ENCODE data around the gene ARL13A. TPM values are rescaled to one million over a fixed set of nuclear protein-coding genes. Genes with fewer than 3 reads are reported as not detected.
"Not testable (repeated sequence)": the region's sequence is repeated elsewhere in the genome, so short reads cannot be mapped to it uniquely, and the experiment has no call there.

The ARL13A gene
- total RNA-seq = not detected

- DNase-seq (ENCODE audit: low spot score) = no peak
Observed at GRCh38 chrX:100969408-100969807, at the start of gene ARL13A. Gene ARL13A, plus strand, starts transcription at chrX:100969708. Its CDS starts 3,982 bp downstream, at chrX:100973690.

- no peak for DNase-seq (ENCODE audit: low spot score)
Observed at GRCh38 chrX:100924375-100924774, 45.1 kb upstream of the ARL13A start.

GRCh38 chrX:100926453-100926852 is 43.1 kb upstream of the ARL13A start:
- no peak for DNase-seq (ENCODE audit: low spot score)

GRCh38 chrX:100928660-100929613 is 40.6 kb upstream of the ARL13A start, which contains the start of gene XKRX:
Gene XKRX, minus strand, starts transcription at chrX:100928917. Its CDS starts 613 bp downstream, at chrX:100928304.
- peak; percentile 20 for DNase-seq (ENCODE audit: low spot score)

GRCh38 chrX:100931218-100931924 is 38.1 kb upstream of the ARL13A start:
- no peak for DNase-seq (ENCODE audit: low spot score)

- no peak for DNase-seq (ENCODE audit: low spot score)
Observed at GRCh38 chrX:100931925-100932285, 37.6 kb upstream of the ARL13A start.

- no peak for DNase-seq (ENCODE audit: low spot score)
Observed at GRCh38 chrX:100935767-100936166, 33.7 kb upstream of the ARL13A start.

- DNase-seq (ENCODE audit: low spot score) = no peak
Observed at GRCh38 chrX:100939333-100939732, 30.2 kb upstream of the ARL13A start.

GRCh38 chrX:100944601-100945000 is 24.9 kb upstream of the ARL13A start:
- no peak for DNase-seq (ENCODE audit: low spot score)

GRCh38 chrX:100946299-100946927 is 23.1 kb upstream of the ARL13A start:
- no peak for DNase-seq (ENCODE audit: low spot score)

GRCh38 chrX:100948557-100948956 is 21.0 kb upstream of the ARL13A start:
- no peak for DNase-seq (ENCODE audit: low spot score)

- DNase-seq (ENCODE audit: low spot score) = no peak
Observed at GRCh38 chrX:100962811-100963210, 6.7 kb upstream of the ARL13A start.

GRCh38 chrX:100964362-100964761 is 5.1 kb upstream of the ARL13A start:
- DNase-seq (ENCODE audit: low spot score) = no peak

GRCh38 chrX:100969936-100970335 is 428 bp downstream of the ARL13A start:
- no peak for DNase-seq (ENCODE audit: low spot score)

- no peak for DNase-seq (ENCODE audit: low spot score)
Observed at GRCh38 chrX:100973411-100973810, 3.9 kb downstream of the ARL13A start.

GRCh38 chrX:100975212-100975611 is 5.7 kb downstream of the ARL13A start:
- no peak for DNase-seq (ENCODE audit: low spot score)

- no peak for DNase-seq (ENCODE audit: low spot score)
Observed at GRCh38 chrX:100976211-100976610, 6.7 kb downstream of the ARL13A start.

GRCh38 chrX:100979881-100980607 is 10.5 kb downstream of the ARL13A start:
- no peak for DNase-seq (ENCODE audit: low spot score)

- peak; percentile 28 for DNase-seq (ENCODE audit: low spot score)
Observed at GRCh38 chrX:100980608-100981497, 11.3 kb downstream of the ARL13A start.

- DNase-seq (ENCODE audit: low spot score) = not testable (repeated sequence)
Observed at GRCh38 chrX:100981498-100981845, 12.0 kb downstream of the ARL13A start.

- DNase-seq (ENCODE audit: low spot score) = no peak
Observed at GRCh38 chrX:100984818-100985217, 15.3 kb downstream of the ARL13A start.

Measured in mucosa of gallbladder (tissue), 1 donor.